NCI-H69 (cell line): Measurements from ENCODE around the gene ENPP6.
A peak's percentile ranks its signal among the peaks of the same experiment; 100 is the strongest.

Experiments
- DNase-seq: peaks from one replicate; lab custom pipeline; 2025; lab: John Stamatoyannopoulos, UW

The ENPP6 gene

DNA sequence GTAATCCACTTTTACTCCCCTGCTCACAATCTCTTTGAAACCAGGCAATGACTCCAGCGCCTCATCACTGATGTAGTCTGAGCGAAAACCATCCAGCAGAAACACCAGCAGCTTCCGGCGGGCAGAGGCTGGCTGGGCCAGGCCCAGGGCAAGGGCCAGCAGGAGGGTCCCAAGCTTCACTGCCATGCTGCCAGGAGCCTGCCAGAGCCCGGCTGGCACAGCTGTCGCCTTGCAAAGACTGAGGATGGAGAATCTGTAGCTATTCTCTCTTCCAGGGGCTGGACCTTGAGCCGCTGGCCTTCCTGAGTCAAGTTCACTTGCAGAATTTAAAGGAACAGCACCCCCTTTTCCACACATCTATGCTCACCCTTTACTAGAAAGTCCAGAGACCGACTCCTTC, at the start of gene ENPP6:
ENPP6 (minus strand) TSS at position 240 of the 400 bp plus-strand sequence; CDS start at position 186, 54 bp downstream.
- DNase-seq = no peak

DNA sequence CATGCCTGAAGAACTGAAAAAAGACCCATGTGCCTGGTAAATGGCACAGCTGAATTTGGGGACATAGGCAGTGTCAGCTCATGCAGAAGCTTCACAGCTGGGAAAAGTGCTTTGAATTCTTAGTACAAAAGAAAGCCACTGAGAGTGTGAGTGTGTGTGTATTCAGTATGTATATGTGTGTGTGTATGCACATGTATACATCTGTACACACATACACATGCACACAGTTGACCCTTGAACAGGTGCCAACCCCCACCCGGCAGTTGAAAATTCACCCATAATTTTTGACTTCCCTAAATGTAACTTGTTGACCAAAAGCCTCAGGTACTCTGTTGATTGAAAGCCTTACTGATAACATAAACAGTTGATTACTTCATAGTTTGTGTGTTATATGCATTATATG, 49.5 kb upstream of the ENPP6 start:
- DNase-seq = no peak

DNA sequence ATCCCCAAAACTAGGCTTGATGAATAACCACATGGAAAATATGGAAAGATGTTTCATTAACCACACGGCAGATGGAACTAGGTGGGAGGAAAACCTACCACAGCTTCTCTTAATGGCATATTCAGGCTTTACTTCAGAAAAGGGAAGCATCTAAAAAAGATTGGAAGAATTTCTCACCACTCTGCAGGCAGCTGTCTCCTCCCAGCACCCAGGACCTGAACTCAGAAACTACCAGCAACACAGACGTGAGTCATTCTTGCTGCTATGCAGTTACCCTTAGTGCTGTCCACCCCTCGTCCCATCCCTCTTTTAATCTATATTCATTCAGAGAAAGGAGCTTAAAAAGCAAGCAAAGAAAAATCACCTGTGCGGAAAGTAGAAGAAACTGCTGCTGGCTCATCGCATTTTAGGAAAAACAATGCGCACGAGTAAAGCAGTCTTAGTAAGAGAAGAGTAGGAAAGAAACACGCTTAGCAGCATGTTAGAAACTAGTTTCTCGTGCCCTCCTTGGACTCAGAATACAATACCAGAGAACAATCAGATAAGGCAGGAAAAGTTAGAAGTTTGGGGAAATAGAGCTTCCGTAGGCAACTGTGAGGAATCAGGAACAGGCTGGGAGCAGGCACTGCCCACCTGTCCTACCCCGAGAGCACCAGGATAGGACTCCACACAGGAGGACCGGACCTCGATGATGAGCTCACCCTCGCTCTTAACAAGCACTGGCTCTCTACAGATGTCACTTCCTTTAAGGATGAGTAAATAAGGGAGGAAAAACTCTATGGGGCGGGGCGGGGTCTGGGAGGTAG, 48.1 kb upstream of the ENPP6 start:
- DNase-seq = no peak

DNA sequence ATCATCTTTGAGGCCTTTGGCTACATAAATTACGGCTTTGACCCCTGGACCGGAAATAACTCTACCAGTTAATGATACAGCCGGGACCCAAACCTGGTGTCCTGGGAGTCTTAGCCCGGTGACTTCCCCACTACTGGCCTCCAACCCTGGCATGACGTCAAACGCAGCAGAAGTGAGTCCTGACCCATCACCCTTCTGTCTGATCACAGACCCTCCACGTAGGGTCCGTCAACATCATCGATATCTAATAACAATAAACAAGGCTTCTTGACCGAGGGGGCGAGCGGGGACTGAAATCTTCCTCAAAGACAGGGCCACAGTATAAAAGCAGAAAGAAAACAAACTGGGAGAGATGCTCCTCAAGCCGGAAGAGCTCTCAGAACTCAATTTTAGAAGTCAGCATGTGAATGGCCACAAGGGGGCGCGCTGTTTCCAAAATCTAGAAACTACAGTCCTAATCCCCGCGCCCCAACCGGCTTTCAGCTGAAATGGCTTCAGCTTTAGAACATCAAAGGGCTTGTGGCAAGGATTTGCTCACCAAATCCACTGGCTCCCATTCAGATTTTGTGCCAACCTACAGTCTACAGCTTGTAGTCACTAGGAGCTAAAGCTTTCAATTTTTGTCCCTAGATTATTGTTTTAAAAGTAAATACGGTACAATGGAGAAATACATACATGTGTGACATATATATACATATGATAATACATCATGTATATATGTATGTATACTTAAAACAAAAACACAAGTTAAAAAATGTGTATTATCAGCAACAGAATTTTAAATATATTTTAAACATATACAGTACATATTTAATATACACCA, 46.4 kb upstream of the ENPP6 start:
- DNase-seq = peak; percentile 83

DNA sequence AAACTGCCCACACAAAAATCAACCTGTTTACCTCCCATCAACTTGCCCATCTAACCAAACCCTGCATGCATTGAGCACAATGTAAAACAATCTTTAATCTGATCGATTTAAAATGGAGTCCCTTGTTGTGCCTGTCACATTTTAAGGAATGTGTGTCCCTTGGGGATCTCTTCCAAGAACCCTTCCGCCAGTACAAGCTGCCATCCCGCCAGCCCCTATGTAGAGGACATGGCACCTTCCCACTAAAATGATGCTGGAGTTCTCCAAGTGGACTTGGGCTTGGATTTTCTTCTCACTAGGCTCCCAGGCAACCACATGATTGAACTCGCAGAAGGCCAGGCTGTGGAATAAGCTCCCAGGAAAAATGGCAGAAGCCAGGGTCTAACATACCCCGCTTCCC, 45.8 kb upstream of the ENPP6 start:
- no peak for DNase-seq

DNA sequence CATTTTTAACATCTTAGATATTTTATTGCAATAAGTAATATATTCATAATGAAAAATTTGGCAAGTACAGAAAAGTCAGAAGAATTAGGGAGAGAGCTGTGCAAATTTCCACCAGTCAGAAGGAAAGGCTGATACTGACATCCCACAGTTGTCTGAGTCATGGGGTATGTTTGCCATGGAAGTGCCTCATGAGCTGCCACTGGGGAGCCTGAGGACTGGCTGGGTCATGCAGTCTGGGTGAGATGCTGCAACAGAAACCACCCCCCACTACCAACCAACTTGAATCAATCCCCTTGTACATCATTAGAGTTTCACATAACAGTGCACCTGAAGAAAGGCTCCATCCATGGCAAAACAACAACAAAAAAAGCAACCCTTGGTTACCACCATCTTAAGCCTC, 45.2 kb upstream of the ENPP6 start:
- no peak for DNase-seq

DNA sequence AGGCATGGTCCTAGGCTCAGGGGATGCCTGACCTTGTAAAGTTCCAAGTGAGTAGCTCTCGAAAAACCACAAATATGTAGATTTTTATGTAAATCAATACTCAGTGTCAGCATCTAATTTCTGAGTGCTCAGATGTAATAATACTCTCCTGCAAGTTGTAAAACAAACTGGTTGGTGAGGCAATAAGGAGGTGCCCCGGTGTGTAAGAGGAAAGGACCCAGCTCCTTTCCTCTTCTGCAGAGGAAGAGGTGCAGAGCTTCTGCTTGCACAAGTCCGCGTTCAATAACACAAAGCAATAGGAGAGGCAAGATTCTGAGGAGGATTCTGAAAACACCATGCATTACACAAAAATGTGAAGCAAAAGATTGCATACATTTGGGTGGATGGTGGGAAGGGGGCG, 43.6 kb upstream of the ENPP6 start:
- no peak for DNase-seq

DNA sequence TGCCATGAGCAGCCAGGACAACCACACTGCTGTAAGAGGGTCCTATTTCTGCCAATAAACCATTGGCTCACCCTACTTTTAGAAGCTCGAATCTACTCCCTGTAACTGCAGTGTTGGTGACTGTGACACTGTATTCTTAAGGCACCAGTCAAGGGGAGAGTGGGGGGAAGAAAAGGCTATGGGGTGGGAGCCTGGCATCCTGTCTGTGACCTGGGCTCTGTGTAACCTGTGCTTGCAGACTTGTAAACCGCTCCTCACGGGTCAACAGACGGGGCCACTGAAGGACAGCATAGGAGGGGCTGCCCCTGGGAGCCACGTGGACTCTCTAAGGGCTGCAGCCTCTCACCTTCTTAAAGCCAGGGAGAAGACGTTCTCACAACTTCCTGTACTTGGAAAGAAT, 42.2 kb upstream of the ENPP6 start:
- DNase-seq = no peak

DNA sequence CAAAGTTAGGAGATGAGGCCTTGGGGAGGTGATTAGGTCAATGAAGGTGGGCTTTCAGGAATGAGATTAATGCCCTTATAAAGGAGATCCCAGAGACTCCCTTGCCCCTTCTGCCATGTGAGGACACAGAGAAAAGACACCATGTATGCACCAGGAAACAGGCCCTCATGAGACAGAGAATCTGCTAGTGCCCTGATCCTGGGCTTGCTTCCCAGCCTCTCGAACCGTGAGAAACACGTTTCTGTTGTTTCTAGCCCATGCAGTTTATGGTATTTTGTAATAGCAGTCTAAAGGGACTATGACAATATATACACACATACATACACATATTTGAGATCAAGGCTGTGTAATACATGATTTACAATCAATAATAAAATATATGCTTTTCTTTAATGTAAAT, 41.4 kb upstream of the ENPP6 start:
- DNase-seq = no peak

DNA sequence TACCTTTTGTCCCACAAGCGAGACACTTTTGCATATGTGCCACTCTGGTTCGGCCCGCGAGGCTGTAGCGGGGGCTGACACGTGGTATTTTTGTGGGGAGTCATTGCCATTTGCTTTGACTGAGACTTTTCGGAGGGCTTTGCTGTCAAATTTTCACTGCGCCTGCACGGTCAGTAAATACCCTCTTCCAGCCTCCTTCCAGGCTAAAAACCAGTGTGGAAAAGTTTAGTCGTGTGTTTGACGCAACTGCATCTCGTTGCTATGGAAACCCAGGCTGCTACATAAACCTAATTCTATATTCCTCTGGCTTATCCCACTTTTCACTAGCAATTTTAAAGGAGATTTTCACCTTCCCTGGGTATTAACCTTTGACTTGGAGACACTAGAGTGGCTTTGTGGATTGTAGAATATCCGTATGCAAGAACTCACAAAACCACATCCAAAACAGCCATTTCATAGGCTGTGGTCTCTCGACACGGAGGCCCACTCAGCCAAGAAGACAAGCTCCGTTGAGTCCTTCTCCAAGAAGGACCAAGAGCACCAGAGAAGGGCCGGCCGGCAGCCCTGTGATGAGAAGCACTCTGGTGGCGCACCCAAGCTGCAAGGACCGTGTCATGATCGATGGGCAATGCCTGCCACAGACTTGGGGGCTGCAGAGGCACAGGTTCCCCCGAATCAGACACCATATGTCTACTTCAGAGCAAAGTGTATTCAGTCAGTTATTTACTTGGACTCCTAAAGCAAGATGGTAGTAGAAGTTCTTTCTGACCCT, 38.4 kb upstream of the ENPP6 start:
- no peak for DNase-seq

DNA sequence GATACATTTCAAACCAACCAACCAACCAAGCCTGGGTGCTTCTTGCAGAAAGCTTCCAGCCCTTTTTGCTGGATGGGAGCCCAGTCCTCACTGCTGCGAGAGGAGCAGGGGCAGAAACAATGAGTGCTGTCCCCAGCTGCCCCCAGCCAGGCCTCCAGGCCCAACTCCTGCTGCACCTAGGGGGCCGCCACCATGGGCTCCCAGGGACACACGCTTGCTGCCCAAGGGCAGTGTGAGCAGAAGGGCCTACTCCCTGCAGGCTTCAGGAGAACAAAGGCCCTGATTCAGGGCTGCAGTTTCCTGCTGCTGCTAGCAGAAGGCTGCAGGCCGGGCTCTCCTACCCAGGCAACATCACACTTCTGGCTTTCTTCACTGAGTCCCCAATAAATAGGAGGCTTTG, 37.7 kb upstream of the ENPP6 start:
- no peak for DNase-seq

DNA sequence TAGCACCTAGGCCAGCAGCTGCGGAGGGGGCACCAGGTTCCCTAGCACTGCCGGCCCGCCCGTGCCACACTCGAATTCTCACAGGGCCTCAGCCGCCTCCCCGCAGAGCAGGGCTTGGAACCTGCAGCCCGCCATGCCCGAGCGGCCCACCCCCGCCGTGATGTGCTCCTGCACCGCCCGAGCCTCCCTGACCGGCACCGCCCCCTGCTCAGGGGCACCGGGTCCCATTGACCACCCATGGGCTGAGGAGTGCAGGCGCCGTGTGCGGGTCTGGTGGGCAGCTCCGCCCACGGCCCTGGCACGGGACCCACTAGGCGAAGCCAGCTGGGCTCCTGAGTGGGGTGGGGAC, 35.4 kb upstream of the ENPP6 start:
- DNase-seq = no peak

DNA sequence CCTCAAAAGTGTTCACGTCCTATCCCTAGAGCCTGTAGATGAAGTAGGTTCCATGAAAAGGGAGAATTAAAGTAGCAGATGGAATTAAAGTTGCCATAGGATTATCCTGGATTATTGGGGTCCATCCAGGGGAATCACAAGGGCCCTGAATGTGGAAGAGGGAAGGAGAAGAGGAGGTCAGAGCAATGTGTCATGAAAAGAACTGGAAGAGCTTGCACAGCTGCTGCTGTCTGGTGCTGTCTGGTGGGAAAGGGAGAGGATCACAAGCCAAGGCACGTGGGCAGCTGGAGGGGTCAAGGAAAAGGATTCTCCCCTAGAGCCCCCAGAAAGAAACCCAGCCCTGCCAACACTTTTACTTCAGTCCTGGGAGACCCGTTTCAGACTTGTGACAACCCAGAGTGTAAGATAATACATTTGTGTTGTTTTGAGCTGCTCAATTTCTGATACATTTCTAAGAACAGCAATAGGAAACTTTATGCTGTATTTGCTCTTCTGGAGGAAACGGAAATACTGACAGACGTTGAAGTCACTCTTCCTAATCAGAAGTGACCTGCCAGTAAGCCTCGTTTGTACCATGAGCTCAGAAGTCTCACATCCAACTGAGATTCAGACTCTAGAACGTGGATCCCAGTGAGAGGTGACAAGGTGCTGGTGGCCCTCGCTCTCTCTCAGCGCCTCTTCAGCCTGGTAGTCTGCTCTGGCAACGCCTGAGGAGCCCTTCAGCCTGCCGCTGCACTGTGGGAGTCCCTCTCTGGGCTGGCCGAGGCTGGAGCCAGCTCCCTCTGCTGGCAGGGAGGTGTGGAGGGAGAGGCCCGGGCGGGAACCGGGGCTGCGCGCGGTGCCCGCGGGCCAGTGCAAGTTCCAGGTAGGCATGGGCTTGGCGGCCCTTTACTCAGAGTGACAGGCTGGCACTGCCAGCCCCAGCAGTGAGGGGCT, 34.7 kb upstream of the ENPP6 start:
- no peak for DNase-seq

DNA sequence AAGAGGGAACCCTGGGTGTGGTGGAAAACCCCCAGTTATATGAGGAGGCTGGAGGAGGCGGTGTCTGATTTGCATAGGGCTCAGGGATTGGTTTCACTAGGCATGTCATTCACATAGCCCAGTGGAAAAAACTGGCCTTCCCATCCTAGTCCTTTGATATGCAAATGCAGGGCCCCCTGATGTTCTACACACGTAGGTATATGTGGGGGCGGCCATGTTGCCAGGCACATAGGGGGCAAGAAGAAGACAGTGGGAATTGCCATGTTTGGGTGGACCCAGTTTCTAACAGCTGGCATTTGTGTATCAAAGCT, 34.0 kb upstream of the ENPP6 start:
- no peak for DNase-seq

DNA sequence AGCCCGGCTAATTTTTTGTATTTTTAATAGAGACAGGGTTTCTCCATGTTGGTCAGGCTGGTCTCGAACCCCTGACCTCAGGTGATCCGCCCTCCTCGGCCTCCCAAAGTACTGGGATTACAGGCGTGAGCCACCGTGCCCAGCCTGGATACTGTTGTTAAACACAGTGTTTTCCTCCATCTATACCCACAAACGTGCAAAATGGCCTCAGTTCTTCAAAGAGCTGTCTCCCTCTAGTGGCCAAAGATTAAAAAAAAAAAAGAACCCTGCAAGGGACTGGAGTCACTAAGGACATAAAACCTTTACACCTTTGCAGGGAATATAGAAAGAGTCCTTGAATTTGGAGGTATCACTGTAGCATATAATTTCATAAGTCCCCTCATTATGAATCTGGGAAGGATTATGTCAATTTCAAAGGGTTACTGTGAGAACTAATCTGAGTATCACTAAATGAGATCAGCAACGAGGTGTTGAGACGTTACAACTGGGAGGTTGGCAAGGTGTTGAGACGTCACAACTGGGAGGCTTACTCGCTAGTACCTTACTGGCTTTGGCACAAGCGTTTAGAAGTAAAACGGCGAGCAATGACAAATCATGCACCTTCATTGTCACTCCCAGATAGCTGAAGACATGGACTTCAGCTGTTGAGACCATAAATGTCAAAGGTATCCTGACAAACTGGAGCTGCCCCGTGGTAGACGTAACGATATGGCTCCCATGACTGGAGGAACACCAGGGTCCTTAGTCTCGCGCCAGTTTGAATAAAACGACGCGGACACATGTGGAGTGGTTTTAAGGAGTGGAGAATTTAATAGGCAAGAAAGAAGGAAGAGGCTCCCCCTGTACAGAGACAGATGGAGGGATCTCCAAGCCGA, 33.4 kb upstream of the ENPP6 start:
- peak; percentile 58 for DNase-seq

DNA sequence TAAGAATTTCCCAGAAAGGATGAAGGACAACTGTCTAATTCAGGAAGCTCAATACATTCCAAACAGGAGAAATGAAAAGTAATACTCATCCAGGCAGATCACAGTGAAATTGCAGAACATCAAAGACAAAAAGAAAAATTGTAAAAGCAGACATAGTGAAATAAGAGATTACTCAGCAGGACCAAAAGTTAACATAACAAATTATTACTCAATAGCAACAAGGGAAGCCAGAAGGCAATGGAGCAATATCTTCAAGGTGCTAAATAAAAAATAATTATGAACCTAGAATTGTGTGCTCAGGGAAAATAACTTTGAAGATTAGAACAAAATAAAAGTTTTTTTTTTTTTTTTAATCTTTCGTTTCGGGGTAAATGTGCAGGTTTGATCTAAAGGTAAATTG, 30.5 kb upstream of the ENPP6 start:
- no peak for DNase-seq

DNA sequence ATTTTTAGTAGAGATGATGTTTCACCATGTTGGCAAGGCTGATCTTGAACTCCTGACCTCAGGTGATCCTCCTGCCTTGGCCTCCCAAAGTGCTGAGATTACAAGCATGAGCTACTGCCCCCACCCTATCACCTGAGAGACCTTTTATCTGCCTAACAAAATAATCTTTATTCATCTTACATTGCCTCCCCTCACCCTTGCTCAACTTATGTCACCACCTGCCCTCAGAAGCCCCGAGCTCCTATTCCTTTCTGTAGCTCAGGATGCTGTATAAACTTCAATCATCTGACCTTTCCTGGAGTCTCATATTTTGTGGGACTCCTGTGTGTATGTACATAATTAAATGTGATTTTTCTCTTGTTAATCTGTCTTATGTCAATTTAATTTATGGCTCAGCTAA, 29.7 kb upstream of the ENPP6 start:
- no peak for DNase-seq

DNA sequence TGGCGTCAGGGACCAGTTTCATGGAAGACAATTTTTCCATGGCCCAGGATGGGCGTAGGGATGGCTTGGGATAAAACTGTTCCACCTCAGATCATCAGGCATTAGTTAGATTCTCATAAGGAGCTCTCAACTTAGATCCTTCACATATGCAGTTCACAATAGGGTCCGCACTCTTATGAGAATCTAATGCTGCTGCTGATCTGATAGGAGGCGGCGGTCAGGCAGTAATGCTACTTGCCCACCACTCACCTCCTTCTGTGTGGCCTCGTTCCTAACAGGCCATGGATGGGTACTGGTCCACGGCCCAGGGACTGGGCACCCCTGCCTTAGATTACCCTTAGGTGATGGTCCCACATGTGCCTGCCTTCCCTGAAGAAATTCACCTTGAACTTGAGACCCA, 28.8 kb upstream of the ENPP6 start:
- no peak for DNase-seq

DNA sequence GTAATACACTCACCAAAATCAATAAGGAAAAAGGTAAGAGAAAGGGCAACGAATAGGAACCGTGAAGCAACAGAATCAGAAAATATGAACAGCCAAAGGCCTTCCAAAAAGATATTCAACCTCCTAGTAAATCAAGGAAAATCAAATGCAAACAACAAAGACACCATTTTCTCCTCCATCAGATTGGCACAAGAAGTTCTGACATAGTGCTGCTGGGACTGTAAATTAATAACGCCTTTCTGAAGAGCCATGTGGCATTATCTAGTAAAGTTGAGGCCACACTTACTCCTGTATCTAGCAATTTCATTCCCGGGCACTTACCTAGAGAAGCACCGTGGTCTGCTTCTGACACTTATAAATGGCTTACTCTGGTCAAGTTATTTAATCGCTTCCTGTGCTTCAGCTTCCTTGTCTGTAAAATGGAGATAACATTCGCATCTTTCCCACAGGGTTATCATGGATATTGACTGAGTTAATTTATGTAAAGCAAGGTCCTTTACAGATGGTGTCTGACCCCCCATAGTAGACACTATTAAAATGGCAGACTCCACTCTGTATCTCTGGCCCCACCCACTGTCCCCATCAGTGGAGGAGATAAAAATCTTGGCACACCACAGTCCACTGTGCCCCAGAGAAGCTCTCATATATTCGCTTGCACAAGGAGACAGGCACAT, 20.5 kb upstream of the ENPP6 start:
- DNase-seq = no peak

DNA sequence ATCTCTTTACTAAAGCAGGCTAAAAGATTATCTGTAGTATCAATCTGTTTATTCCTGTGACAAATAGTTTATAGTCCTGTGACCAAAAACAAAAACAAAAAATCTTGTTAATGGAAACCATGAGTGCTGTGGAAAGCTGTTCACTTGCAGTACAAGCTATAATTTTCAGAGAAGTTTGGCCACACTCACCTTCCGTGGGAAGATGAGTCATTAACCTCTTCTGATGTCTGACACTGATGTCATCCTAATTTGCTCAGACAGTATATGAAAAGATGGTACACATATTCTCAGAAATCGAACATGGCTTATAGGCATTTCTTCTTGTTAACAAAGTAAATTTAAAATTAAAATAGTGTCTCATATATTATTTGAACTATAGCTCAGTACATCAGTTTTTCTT, 19.9 kb upstream of the ENPP6 start:
- no peak for DNase-seq
